ENCODE results near the gene AASDH. TPM values are rescaled to one million over a fixed set of nuclear protein-coding genes. Genes with fewer than 3 reads are reported as not detected.
A peak's percentile ranks its signal among the peaks of the same experiment; 100 is the strongest.

The AASDH gene
- total RNA-seq, 1 donor from 2014 or later, result 9.6 TPM

DNA sequence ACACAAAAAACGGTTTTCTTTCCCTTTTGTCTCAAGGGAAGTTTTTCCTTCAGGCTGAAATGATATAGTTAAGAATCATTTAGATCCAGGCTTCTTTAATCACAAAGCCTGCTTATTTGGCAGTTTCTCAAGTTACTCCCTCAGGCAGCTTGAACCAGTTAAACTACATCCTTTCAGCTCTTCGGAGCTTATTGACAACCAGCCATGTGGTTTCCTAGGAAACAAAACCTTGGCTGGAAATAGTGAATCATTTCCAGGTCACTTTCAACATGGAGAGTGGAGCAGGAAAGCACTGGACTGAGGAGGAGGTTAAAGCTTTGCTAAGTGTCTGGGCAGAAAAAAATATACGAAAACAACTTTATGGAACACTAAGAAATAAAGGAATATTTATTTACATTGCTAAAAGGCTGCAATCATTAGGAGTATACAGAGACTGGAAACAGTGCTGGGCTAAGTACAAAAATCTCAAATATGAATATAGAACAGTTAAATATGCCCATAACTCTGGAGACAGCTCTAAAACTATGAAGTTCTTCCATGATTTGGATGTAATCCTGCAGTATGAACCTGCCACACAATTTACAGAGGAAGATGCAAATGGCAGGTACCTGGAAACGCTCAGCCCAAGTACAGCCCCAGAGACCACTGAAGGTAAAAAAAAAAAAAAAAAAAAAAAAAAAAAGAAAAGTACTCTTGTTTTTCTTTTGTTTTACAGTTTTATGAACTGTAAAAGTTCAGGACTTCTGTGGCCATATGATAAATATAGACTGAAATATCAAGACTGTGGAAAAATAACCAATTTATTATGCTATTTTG, 23.2 kb upstream of the AASDH start:
- peaks cover 4% of the 10 kb centered on the region for H3K4me1 Mint-ChIP-seq (ENCODE audit: unreplicated experiment)
- H3K27ac Mint-ChIP-seq (ENCODE audit: unreplicated experiment), result peak overlapping the region; percentile 99
- H3K27me3 Mint-ChIP-seq (ENCODE audit: unreplicated experiment), result peaks cover 2% of the 10 kb centered on the region
- TF ChIP-seq CTCF (IDR thresholded peaks at IDR 0.05; ENCODE audit: unreplicated experiment), result no peak
- peak overlapping the region; percentile 75 for H3K4me3 Mint-ChIP-seq (ENCODE audit: unreplicated experiment)
- peaks cover 4% of the 10 kb centered on the region for H3K36me3 Mint-ChIP-seq (ENCODE audit: low read depth, unreplicated experiment)
- no peaks in the 10 kb centered on the region for H3K9me3 Mint-ChIP-seq (ENCODE audit: unreplicated experiment)
- peak; percentile 49 for DNase-seq (ENCODE audit: low spot score)

DNA sequence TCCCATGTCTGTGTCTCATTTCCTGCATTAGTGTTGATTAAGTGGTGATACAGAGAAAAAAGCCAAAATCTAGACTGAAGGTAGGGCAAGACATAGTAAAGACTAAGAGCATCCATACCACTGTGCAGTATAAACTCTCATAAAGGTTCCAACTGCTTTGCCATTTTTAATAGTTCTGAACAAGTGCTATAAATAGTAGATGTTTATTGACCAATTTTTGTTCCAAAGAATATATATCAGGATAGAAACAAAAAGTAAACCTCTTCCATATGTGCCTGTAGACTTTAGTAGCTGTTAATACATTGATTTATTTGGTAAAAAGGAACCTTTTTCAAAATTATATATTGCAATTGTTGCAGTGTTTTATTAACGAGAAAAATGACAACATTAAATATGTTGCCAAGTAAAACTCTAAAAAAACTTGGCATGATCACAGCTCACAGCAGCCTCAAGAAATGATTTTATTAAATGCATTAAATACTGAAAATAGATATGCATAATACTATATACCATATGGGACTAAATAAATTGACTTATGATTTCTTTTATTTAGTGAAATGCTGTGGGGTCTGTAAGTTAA, 22.3 kb upstream of the AASDH start:
- TF ChIP-seq CTCF (IDR thresholded peaks at IDR 0.05; ENCODE audit: unreplicated experiment), result no peak
- Mint-ChIP-seq H3K27me3 (ENCODE audit: unreplicated experiment) (peaks cover 2% of the 10 kb centered on the region), H3K27ac (ENCODE audit: unreplicated experiment) (peak overlapping the region; percentile 99)

GRCh38 chr4:56408978-56409377, 21.7 kb upstream of the AASDH start:
- H3K27ac Mint-ChIP-seq (ENCODE audit: unreplicated experiment), result peak overlapping the region; percentile 14
- no peak for TF ChIP-seq CTCF (IDR thresholded peaks at IDR 0.05; ENCODE audit: unreplicated experiment)
- DNase-seq (ENCODE audit: low spot score), result no peak
- no peaks in the 10 kb centered on the region for H3K9me3 Mint-ChIP-seq (ENCODE audit: unreplicated experiment)
- peaks cover 2% of the 10 kb centered on the region for H3K27me3 Mint-ChIP-seq (ENCODE audit: unreplicated experiment)
- H3K36me3 Mint-ChIP-seq (ENCODE audit: low read depth, unreplicated experiment), result peaks cover 4% of the 10 kb centered on the region
- peaks cover 13% of the 10 kb centered on the region for H3K4me1 Mint-ChIP-seq (ENCODE audit: unreplicated experiment)
- peak overlapping the region; percentile 0 for H3K4me3 Mint-ChIP-seq (ENCODE audit: unreplicated experiment)

More for the DNA sequence above, 22.3 kb upstream of the AASDH start:
- no peak for DNase-seq (ENCODE audit: low spot score)
- no peaks in the 10 kb centered on the region for H3K9me3 Mint-ChIP-seq (ENCODE audit: unreplicated experiment)
- H3K4me3 Mint-ChIP-seq (ENCODE audit: unreplicated experiment), result no peak overlapping the region
- H3K36me3 Mint-ChIP-seq (ENCODE audit: low read depth, unreplicated experiment), result peaks cover 4% of the 10 kb centered on the region
- peaks cover 12% of the 10 kb centered on the region for H3K4me1 Mint-ChIP-seq (ENCODE audit: unreplicated experiment)

GRCh38 chr4:56406151-56406550, 18.9 kb upstream of the AASDH start:
- peaks cover 13% of the 10 kb centered on the region for H3K4me1 Mint-ChIP-seq (ENCODE audit: unreplicated experiment)
- no peak overlapping the region for H3K27ac Mint-ChIP-seq (ENCODE audit: unreplicated experiment)
- no peak overlapping the region for H3K4me3 Mint-ChIP-seq (ENCODE audit: unreplicated experiment)
- no peak for DNase-seq (ENCODE audit: low spot score)
- H3K36me3 Mint-ChIP-seq (ENCODE audit: low read depth, unreplicated experiment), result peaks cover 4% of the 10 kb centered on the region
- no peaks in the 10 kb centered on the region for H3K9me3 Mint-ChIP-seq (ENCODE audit: unreplicated experiment)
- H3K27me3 Mint-ChIP-seq (ENCODE audit: unreplicated experiment), result peaks cover 2% of the 10 kb centered on the region
- TF ChIP-seq CTCF (IDR thresholded peaks at IDR 0.05; ENCODE audit: unreplicated experiment), result no peak

GRCh38 chr4:56405016-56405415, 17.7 kb upstream of the AASDH start:
- Mint-ChIP-seq H3K27me3 (ENCODE audit: unreplicated experiment) (no peaks in the 10 kb centered on the region), H3K36me3 (ENCODE audit: low read depth, unreplicated experiment) (peaks cover 4% of the 10 kb centered on the region), H3K4me1 (ENCODE audit: unreplicated experiment) (peaks cover 9% of the 10 kb centered on the region), H3K9me3 (ENCODE audit: unreplicated experiment) (no peaks in the 10 kb centered on the region), H3K4me3 (ENCODE audit: unreplicated experiment) (no peak overlapping the region), H3K27ac (ENCODE audit: unreplicated experiment) (peak overlapping the region; percentile 68)
- TF ChIP-seq CTCF (IDR thresholded peaks at IDR 0.05; ENCODE audit: unreplicated experiment), result no peak
- DNase-seq (ENCODE audit: low spot score), result no peak

Measured in endothelial cell (in vitro differentiated cells).